Left hindlimb (tissue), 1 donor: ENCODE data around the gene TSLP.

ENCODE experiments used
- DNase-seq: peaks from one replicate; pipeline ENCODE4 v3.0.0-alpha.2; 2018

Gene TSLP

GRCh38 chr5:111071413-111071812 lies at the start of gene TSLP:
TSS of gene TSLP (plus strand) at chr5:111071713. CDS start at chr5:111071891, 178 bp downstream.
- no peak for DNase-seq

DNA sequence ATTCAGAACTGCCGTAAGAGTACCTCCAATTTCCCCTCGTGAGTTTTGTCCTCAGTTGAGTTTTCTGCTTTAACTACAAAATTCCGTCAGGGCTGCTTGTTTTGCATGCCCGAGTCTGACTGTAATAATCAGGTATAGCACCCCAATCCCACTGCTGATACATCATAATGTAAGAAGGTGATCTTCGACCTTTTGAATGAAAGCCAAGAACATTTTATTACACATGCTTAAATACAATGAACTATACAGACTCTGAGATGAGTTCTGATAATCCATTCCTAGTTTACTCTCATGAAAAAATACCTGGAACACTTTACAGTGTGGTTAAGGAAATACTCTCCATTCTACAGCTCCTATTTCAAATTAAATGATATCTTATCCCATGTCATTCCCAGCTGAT lies 49.2 kb upstream of the TSLP start:
- DNase-seq = no peak

DNA sequence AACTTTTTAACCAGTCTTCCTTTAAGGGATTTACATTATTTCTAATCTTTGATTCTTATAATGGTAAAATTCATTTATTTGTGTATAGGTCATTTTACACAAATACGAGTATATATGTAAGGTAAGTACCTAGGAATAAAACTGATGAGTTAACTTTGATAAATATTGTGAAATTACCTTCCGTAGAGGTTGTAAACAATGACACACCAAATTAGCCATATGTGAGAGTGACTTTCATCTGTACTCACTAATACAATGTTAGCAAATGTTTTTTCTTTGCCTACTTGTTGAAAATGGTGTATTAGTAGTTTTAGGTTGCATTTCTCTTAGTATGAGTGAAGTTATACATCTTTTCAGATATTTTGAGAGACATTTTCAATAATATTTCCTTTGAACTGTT lies 42.6 kb upstream of the TSLP start:
- DNase-seq = no peak

GRCh38 chr5:111043712-111044506 lies 27.6 kb upstream of the TSLP start:
- no peak for DNase-seq

GRCh38 chr5:111058064-111058463 lies 13.4 kb upstream of the TSLP start:
- no peak for DNase-seq

GRCh38 chr5:111060169-111060568 lies 11.3 kb upstream of the TSLP start:
- no peak for DNase-seq

- no peak for DNase-seq
Observed at GRCh38 chr5:111061618-111062017, 9.9 kb upstream of the TSLP start.

DNA sequence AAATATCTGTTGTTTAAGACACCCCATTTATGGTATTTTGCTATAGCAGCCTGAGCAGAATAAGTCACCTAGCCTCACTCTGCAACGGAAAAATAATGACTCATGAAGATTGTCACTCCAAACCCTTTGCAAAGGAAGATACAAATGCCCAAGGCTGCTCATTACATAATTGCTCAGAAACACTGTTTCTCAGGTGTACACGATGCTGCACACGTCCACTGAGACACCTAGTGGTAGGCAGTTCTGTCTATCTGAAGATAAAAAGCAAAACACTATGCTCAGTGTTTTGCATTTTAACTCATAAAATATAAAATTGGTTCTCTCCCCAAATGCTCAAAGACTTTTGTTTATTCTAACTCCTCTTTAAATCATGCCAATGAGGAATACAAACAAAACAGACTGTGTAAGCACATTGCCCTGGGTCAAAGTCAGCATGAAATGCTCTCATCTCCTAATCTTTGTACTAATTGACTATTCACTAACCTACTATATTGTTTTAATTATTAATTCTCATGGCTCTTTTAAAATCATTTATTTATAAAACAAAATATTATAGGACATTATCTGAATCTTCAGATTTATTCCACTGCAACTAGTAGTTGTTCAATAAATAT lies 7.7 kb upstream of the TSLP start:
- no peak for DNase-seq

DNA sequence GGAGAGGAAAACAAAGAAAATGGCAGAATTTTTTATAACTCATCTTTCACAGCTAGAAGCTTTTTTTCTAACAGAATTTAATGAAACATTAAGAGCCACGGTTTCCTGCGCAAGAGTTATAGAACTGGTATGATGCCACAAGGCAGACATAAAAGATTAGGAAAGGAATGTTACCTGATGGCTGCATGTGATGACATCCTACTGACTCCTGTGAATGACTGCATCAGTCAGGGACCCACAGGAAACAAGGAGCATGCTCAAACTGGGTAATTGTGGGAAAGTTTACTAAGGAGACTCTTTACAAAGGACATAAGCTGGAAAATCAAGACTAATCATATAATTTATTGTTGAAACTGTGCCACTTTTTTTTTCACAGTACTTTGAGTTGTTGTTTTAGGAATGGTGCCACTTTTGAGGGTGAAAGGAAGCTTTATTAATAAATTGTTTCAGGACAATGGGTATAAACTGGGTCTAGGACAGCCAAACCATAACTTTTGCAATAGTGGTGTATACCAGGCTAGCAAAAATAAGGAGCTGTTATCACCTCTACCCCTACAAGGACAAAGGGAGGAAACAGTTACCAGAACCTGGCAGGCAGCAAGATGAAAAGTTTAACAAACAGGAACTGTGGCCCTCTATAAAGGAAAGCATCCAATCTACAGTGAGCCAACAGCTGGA lies 5.1 kb upstream of the TSLP start:
- no peak for DNase-seq

GRCh38 chr5:111068213-111068612 lies 3.3 kb upstream of the TSLP start:
- DNase-seq = no peak

DNA sequence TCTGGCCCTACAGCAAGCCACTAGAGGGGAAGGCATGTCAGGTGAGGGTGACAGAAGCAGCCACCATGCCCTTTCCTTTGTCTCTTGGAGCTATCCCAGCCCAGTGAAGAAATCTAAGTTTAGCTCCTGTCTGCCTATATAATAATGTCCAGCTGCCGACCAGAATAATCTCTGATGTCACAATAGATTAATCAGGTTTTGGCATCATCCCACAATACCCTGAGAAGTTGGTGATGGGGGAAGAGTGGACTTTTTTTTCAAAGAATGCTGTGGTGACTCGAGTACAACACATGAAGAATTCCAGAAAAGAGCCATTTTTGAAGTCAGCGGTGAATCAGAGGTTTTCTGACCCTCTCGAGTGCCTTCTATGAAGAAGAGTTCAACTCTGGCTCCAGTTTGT lies 1.7 kb upstream of the TSLP start:
- no peak for DNase-seq

DNA sequence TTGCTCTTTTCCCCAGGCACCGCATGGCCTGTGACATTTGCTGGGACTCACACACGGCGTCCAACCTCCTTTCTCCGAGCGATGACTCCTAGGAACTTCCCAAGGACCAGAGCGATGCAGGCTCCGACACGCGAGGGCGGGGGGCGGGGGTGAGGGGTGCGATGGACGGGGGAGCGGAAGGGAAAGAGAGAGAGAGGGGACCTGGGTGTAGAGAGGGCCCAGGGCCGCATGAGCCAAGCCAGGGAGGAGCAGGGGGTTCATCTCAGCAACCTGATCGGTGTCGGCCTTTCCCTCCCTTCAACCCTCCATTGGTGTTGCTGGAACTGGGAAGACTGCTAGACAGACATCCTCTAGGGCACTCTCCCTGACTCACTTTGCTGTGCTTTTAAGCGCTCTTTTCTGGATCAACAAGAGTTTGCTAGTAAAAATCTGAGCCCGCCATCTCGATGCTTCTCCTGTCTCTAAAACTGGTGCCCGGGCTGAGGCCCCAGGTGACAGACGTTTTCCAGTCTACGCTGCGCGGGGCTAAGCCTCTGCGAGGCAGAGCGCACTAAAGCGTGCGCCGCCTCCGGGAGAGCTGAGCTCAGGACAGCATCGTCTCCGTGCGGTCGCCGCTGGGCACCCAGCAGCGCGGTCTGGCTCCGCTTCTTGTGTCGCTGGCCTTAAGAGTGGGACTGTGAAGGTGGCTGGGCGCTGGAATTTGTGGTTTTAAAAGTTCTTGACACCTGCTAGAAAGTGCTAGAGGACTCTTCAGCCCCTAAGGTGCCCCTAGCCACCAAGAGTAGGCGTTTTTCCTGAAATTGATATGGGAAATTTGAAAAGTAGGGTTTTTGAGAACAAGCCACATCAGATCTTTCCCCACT lies 1.0 kb upstream of the TSLP start:
- DNase-seq = no peak

DNA sequence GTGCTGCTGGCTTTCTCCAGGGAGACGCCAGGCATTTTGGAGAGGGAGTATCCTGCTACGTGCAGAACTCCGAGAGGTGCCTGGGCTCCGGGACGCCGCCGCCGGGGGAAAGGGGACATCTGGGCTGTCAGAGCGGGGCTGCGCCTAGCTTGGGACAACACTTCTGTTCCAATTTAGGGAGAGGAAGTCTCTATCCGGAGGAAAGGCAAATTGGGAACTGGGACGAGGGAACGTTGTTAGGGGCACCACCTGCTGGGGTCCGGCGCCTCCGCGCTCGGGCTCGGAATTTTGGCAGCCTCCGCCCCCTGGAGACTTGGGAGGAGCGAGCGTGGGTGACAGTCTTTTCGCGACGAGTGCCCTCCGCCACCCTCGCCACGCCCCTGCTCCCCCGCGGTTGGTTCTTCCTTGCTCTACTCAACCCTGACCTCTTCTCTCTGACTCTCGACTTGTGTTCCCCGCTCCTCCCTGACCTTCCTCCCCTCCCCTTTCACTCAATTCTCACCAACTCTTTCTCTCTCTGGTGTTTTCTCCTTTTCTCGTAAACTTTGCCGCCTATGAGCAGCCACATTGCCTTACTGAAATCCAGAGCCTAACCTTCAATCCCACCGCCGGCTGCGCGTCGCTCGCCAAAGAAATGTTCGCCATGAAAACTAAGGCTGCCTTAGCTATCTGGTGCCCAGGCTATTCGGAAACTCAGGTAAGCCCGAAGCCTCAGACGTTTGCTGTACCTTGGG lies 1.6 kb downstream of the TSLP start:
- DNase-seq = peak; percentile 55

- no peak for DNase-seq
Observed at GRCh38 chr5:111074244-111074643, 2.7 kb downstream of the TSLP start.

DNA sequence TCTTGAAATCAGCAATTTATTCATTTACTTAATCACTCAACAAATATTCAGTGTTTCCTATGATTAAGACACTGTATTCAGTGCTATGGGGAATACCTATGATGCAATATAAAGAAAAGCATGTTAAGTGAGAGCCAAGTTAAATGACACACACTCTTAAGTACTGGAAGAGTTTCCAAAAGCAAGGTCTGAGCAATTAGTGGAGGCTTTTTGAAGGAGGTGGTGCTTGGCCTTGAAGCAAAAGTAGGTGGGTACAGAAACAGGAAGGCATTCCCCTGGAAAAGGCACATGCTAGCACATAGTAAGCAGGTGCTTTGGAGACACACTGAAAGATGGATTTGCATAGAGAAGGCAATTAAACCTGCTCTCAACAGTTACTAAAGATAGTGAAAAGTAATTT lies 4.0 kb downstream of the TSLP start:
- no peak for DNase-seq

GRCh38 chr5:111076091-111076490 lies 4.6 kb downstream of the TSLP start:
- no peak for DNase-seq

DNA sequence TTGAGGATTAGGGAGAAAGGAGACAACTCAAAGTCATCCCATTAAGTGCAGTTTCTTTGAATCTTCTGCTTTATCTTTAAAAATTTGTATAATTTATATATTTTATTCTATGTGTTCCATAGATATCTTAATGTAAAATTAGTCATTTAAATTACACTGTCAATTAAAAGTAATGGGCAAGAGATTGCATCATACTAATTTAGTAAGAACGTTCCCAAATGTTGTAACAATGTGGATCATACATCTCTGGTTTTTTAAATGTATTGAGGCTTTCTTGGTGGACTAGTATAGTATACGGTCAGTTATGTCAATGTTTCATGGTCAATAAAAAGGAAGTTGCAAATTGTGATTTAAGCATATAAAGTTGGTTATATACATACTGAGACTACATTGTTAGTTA lies 6.2 kb downstream of the TSLP start:
- DNase-seq = no peak

DNA sequence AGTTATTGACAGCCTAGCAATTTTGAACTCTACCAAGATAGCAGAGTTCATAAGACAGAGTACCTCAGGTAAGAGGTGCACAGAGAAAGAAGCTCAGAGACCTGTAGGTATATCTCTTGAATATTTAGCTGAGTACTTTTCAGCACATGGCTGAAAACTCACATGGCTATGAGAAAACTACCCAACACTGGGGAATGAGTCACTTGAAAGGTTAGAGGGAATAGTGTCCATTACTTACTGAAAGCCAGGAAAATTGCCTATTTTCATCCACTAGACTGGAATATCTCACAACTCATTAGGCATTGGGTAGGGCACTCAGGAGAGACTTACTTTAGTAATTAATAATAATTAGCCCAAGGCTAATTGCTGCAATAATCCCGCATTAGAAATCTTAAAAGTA lies 8.3 kb downstream of the TSLP start:
- no peak for DNase-seq

DNA sequence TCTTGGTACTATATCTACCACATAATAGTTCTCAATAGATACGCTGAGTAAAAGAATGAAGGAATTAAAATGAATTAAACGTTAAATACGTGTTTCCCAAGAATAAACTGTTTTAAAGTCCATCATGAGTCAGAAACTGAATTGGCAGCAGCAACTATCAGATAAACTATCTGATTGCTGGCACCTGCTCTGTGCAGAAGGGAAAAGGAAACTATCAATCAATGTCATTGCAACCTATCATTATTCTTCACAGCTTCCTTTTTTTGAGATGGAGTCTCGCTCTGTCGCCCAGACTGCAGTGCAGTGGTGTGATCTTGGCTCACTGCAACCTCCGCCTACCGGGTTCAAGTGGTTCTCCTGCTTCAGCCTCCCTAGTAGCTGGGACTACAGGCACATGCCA lies 11.8 kb downstream of the TSLP start:
- DNase-seq = no peak

- DNase-seq = peak; percentile 91
Observed at GRCh38 chr5:111092062-111092853, 20.7 kb downstream of the TSLP start, which contains the start of gene WDR36. TSS of gene WDR36 (plus strand) at chr5:111092348. CDS start at chr5:111092457, 109 bp downstream.

- no peak for DNase-seq
Observed at GRCh38 chr5:111095982-111096381, 24.5 kb downstream of the TSLP start.
